ENCODE measurements around the gene STON2. TPM values are rescaled to one million over a fixed set of nuclear protein-coding genes. Genes with fewer than 3 reads are reported as not detected.

The STON2 gene
- total and polyA plus RNA-seq, 2 of the 8 experiments (the other 6 are each of a cell fraction or from before 2014, with no cell fraction given): 8.9 to 50.0 TPM

- Histone ChIP-seq H3K56ac (replicated peaks; ENCODE audit: insufficient read length, low read depth, low read length) (no peak overlapping the region), H3K9me3 (ENCODE audit: insufficient read depth in 2 of 2, low read depth in 1 of 2, low read length in 1 of 2) (no peaks in the 10 kb centered on the region), H2BK15ac (ENCODE audit: low read length) (no peak overlapping the region), H3K23ac (ENCODE audit: insufficient read length) (no peak overlapping the region), H3K4me2 (ENCODE audit: insufficient read depth in 1 of 2, low read depth in 2 of 2, low read length in 2 of 2) (no peak overlapping the region), H3K79me1 (ENCODE audit: low read depth, low read length) (no peaks in the 10 kb centered on the region), H2AFZ (ENCODE audit: low read length) (no peak overlapping the region), H2AK5ac (ENCODE audit: low read depth, low read length) (no peak overlapping the region), H3K23me2 (ENCODE audit: low read depth, low read length) (no peaks in the 10 kb centered on the region), H3K14ac (ENCODE audit: insufficient read length) (no peak overlapping the region), H2BK12ac (ENCODE audit: low read depth, low read length) (no peak overlapping the region), H2BK120ac (replicated peaks; ENCODE audit: low read depth, low read length) (no peak overlapping the region), H3K27me3 (replicated peaks in 1 of 4; ENCODE audit: control insufficient read depth in 3 of 4, extremely low read depth in 1 of 4, insufficient read depth in 3 of 4, low read length in 3 of 4) (no peaks in the 10 kb centered on the region), H4K20me1 (replicated peaks in 1 of 2; ENCODE audit: control insufficient read depth in 1 of 2, insufficient read depth in 2 of 2, low read length in 2 of 2) (no peaks in the 10 kb centered on the region), H3K18ac (ENCODE audit: extremely low read depth, low read length) (no peak overlapping the region), H3K79me2 (ENCODE audit: control insufficient read depth in 1 of 2, insufficient read depth in 2 of 2, low read length in 2 of 2) (no peaks in the 10 kb centered on the region), H2BK5ac (ENCODE audit: low read depth, low read length) (no peak overlapping the region), H3K4ac (replicated peaks; ENCODE audit: insufficient read length, low read depth, low read length) (no peak overlapping the region), H3K9ac (replicated peaks in 1 of 4; ENCODE audit: extremely low read depth in 1 of 4, low read depth in 3 of 4, low read length in 3 of 4) (no peak overlapping the region), H3K4me3 (ENCODE audit: extremely low read depth in 1 of 4, insufficient read depth in 2 of 4, low read depth in 3 of 4, low read length in 4 of 4) (no peak overlapping the region), H3K27ac (ENCODE audit: low read depth, low read length) (no peak overlapping the region), H4K5ac (ENCODE audit: insufficient read length, low read depth, low read length) (no peak overlapping the region), H4K91ac (replicated peaks; ENCODE audit: insufficient read length, low read length) (no peak overlapping the region), H3K4me1 (replicated peaks in 1 of 4; ENCODE audit: control insufficient read depth in 3 of 4, insufficient read depth in 4 of 4, low read length in 3 of 4) (peaks cover 0 to 4% (median 4%) of the 10 kb centered on the region in 4 experiments; a peak in 3 of 7 replicates), H2BK20ac (ENCODE audit: low read length) (no peak overlapping the region), H4K8ac (ENCODE audit: extremely low read depth, insufficient read depth, low read length) (no peak overlapping the region), H3K36me3 (ENCODE audit: control insufficient read depth in 2 of 4, insufficient read depth in 4 of 4, low read length in 3 of 4) (peaks cover 5 to 15% (median 8%) of the 10 kb centered on the region in 4 experiments; a peak in 5 of 8 replicates)
- no peak for TF ChIP-seq JUND (IDR thresholded peaks at IDR 0.05; ENCODE audit: low read length)
- no peak for TF ChIP-seq HDAC6 (IDR thresholded peaks at IDR 0.05; ENCODE audit: low read depth, low read length)
- no peak for TF ChIP-seq CHD2 (IDR thresholded peaks at IDR 0.05; ENCODE audit: low read length)
- no peak for TF ChIP-seq CREB1 (IDR thresholded peaks at IDR 0.05)
- no peak for TF ChIP-seq RAD21 (IDR thresholded peaks at IDR 0.05 in 1 of 2, conservative IDR thresholded peaks at IDR 0.05 in 1 of 2; ENCODE audit: low read depth in 2 of 2, low read length in 2 of 2)
- no peak for TF ChIP-seq FOSL1 (IDR thresholded peaks at IDR 0.05; ENCODE audit: insufficient read depth, low read depth, low read length)
- TF ChIP-seq TEAD4 (IDR thresholded peaks at IDR 0.05; ENCODE audit: low read depth, low read length): no peak
- no peak for TF ChIP-seq ZNF274 (IDR thresholded peaks at IDR 0.05; ENCODE audit: borderline replicate concordance, extremely low read depth, low read length)
- TF ChIP-seq CHD1 (IDR thresholded peaks at IDR 0.05; ENCODE audit: low read depth, low read length): no peak
- WGBS, 2 experiments (ENCODE audit: extremely low coverage in 1 of 2, insufficient coverage in 1 of 2, insufficient read length in 1 of 2, insufficient replicate concordance in 2 of 2, low coverage in 1 of 2, low lambda C conversion rate in 2 of 2, missing lambda C conversion rate in 1 of 2): 100% methylated on average over 1 of the region's 1 CpG; no CpG with 5 or more reads in 1 of the 2 experiments
- ChIA-PET POLR2A (ENCODE audit: partially characterized antibody) (no interaction called here), CTCF (ENCODE audit: partially characterized antibody) (interaction anchor here (0.8 to 2.4 kb wide), 7 partner anchors 10 to 171 kb away, joined by 3 to 8 read pairs (median 3); no protein-coding TSS in a partner anchor)
- no peak for FAIRE-seq
- DNase-seq (ENCODE audit: low read depth in 1 of 2, low spot score in 2 of 2): no peak
Observed at GRCh38 chr14:81281332-81281731, 118.8 kb downstream of the STON2 start.

Measured in H1 (cell line).